Stomach smooth muscle (tissue), 2 donors: ENCODE measurements around the gene ABCC12.
"Not testable (repeated sequence)": the region's sequence is repeated elsewhere in the genome, so short reads cannot be mapped to it uniquely, and the experiment has no call there.

Experiments
- H3K27ac ChIP-seq: one replicate; pipeline ENCODE4 v1.7.0; 2013; ENCODE audit warnings: mild to moderate bottlenecking, low read length, inconsistent platforms
- H3K27me3 ChIP-seq, 2 donors: one replicate each; pipeline ENCODE4 v1.7.0; 2013; ENCODE audit warnings: low read length in 2 of 2; ENCODE audit not compliant: insufficient read depth in 2 of 2, control insufficient read depth in 1 of 2
- H3K36me3 ChIP-seq, 2 donors: one replicate each; pipeline ENCODE4 v1.7.0; 2013; ENCODE audit warnings: low read length in 2 of 2; ENCODE audit not compliant: control insufficient read depth in 2 of 2, insufficient read depth in 2 of 2
- H3K4me1 ChIP-seq: one replicate; pipeline ENCODE4 v1.7.0; 2013; ENCODE audit warnings: low read length; ENCODE audit not compliant: control insufficient read depth, insufficient read depth
- H3K4me3 ChIP-seq, 2 donors: one replicate each; pipeline ENCODE4 v1.7.0; 2013; ENCODE audit warnings: low read length in 2 of 2
- H3K9ac ChIP-seq, 2 donors: one replicate each; pipeline ENCODE4 v1.7.0; 2013; ENCODE audit warnings: low read length in 2 of 2, mild to moderate bottlenecking in 1 of 2
- H3K9me3 ChIP-seq, 2 donors: one replicate each; pipeline ENCODE4 v1.7.0; 2013; ENCODE audit warnings: low read length in 2 of 2; ENCODE audit not compliant: control insufficient read depth in 2 of 2
- donor health status: healthy.
- donor health status: Pancreatic carcinoma.

Gene ABCC12

GRCh38 chr16:48182979-48183537 is 27.3 kb upstream of the ABCC12 start:
- H3K36me3 ChIP-seq: no peaks in the 10 kb centered on the region

GRCh38 chr16:48181746-48182520 is 26.1 kb upstream of the ABCC12 start:
- H3K4me1 ChIP-seq, H3K4me3 ChIP-seq, H3K27ac ChIP-seq, H3K9me3 ChIP-seq, H3K9ac ChIP-seq, H3K36me3 ChIP-seq, H3K27me3 ChIP-seq: not testable (repeated sequence)

More at GRCh38 chr16:48182979-48183537, 27.3 kb upstream of the ABCC12 start:
- Histone ChIP-seq H3K9ac (no peak overlapping the region), H3K27me3 (peaks cover 0 to 6% of the 10 kb centered on the region in 2 donors), H3K9me3 (no peaks in the 10 kb centered on the region), H3K4me1 (no peaks in the 10 kb centered on the region), H3K4me3 (no peak overlapping the region), H3K27ac (no peak overlapping the region)

GRCh38 chr16:48180868-48181480 is 25.2 kb upstream of the ABCC12 start:
- no peak overlapping the region for H3K4me3 ChIP-seq
- H3K4me1 ChIP-seq: no peaks in the 10 kb centered on the region
- H3K27ac ChIP-seq: no peak overlapping the region
- peaks cover 0 to 6% of the 10 kb centered on the region in 2 donors for H3K27me3 ChIP-seq
- H3K9ac ChIP-seq: no peak overlapping the region
- no peaks in the 10 kb centered on the region for H3K36me3 ChIP-seq
- H3K9me3 ChIP-seq: no peaks in the 10 kb centered on the region

GRCh38 chr16:48176635-48177408 is 21.0 kb upstream of the ABCC12 start:
- Histone ChIP-seq H3K4me3 (no peak overlapping the region), H3K36me3 (no peaks in the 10 kb centered on the region), H3K27me3 (peaks cover 3 to 6% of the 10 kb centered on the region in 2 donors), H3K27ac (no peak overlapping the region), H3K4me1 (no peaks in the 10 kb centered on the region), H3K9ac (no peak overlapping the region), H3K9me3 (no peaks in the 10 kb centered on the region)

GRCh38 chr16:48173889-48174288 is 18.1 kb upstream of the ABCC12 start:
- Histone ChIP-seq H3K9me3 (no peaks in the 10 kb centered on the region), H3K27me3 (peaks cover 3 to 6% of the 10 kb centered on the region in 2 donors), H3K4me3 (no peak overlapping the region), H3K9ac (no peak overlapping the region), H3K27ac (no peak overlapping the region), H3K4me1 (no peaks in the 10 kb centered on the region), H3K36me3 (no peaks in the 10 kb centered on the region)

GRCh38 chr16:48172682-48173081 is 16.9 kb upstream of the ABCC12 start:
- Histone ChIP-seq H3K27ac (no peak overlapping the region), H3K9me3 (no peaks in the 10 kb centered on the region), H3K4me3 (no peak overlapping the region), H3K4me1 (no peaks in the 10 kb centered on the region), H3K27me3 (peaks cover 2 to 3% of the 10 kb centered on the region in 2 donors), H3K36me3 (no peaks in the 10 kb centered on the region), H3K9ac (no peak overlapping the region)

GRCh38 chr16:48169896-48170295 is 14.1 kb upstream of the ABCC12 start:
- Histone ChIP-seq H3K36me3 (no peaks in the 10 kb centered on the region), H3K4me3 (no peak overlapping the region), H3K9me3 (no peaks in the 10 kb centered on the region), H3K4me1 (no peaks in the 10 kb centered on the region), H3K9ac (no peak overlapping the region), H3K27ac (no peak overlapping the region), H3K27me3 (peaks cover 2 to 3% of the 10 kb centered on the region in 2 donors)

- Histone ChIP-seq H3K27me3 (no peaks in the 10 kb centered on the region), H3K4me1 (no peaks in the 10 kb centered on the region), H3K9me3 (no peaks in the 10 kb centered on the region), H3K36me3 (no peaks in the 10 kb centered on the region), H3K9ac (no peak overlapping the region), H3K4me3 (no peak overlapping the region), H3K27ac (no peak overlapping the region)
Measured at GRCh38 chr16:48168075-48168474, 12.3 kb upstream of the ABCC12 start.

- H3K27me3 ChIP-seq, H3K27ac ChIP-seq, H3K4me3 ChIP-seq, H3K36me3 ChIP-seq, H3K9me3 ChIP-seq, H3K9ac ChIP-seq, H3K4me1 ChIP-seq: not testable (repeated sequence)
Measured at GRCh38 chr16:48166617-48167016, 10.8 kb upstream of the ABCC12 start.

- Histone ChIP-seq H3K9me3 (no peaks in the 10 kb centered on the region), H3K4me1 (no peaks in the 10 kb centered on the region), H3K4me3 (no peak overlapping the region), H3K9ac (no peak overlapping the region), H3K27ac (no peak overlapping the region), H3K36me3 (no peaks in the 10 kb centered on the region), H3K27me3 (no peaks in the 10 kb centered on the region)
Measured at GRCh38 chr16:48165961-48166578, 10.3 kb upstream of the ABCC12 start.
